ENCODE measurements around the gene GIPR. TPM values are rescaled to one million over a fixed set of nuclear protein-coding genes. Genes with fewer than 3 reads are reported as not detected.

The GIPR gene
- total RNA-seq, 1 experiment from 2014 or later = 0.61 TPM

- Histone ChIP-seq H3K4me1 (ENCODE audit: insufficient read depth, low read length) (no peaks in the 10 kb centered on the region), H4K20me1 (ENCODE audit: control insufficient read depth, insufficient read depth, insufficient read length) (no peaks in the 10 kb centered on the region), H3K56ac (ENCODE audit: insufficient read length, low read depth, low read length) (no peak overlapping the region), H3K4ac (ENCODE audit: low read depth, low read length) (no peak overlapping the region), H3K9me3 (ENCODE audit: control insufficient read depth, low read depth, low read length) (no peaks in the 10 kb centered on the region), H3K27ac (ENCODE audit: insufficient read length, low read depth, low read length) (no peak overlapping the region), H4K5ac (ENCODE audit: insufficient read length, low read depth, low read length) (no peak overlapping the region), H2AK5ac (ENCODE audit: insufficient read length, low read length) (no peak overlapping the region), H3K23me2 (ENCODE audit: insufficient read length, low read depth, low read length, poor library complexity, severe bottlenecking) (peaks cover 11% of the 10 kb centered on the region), H2BK15ac (ENCODE audit: low read depth, low read length) (no peak overlapping the region), H3K4me2 (ENCODE audit: insufficient read depth, insufficient read length, low read length) (peak overlapping the region; percentile 61), H4K91ac (ENCODE audit: insufficient read length, low read depth, low read length) (no peak overlapping the region), H3K79me2 (ENCODE audit: insufficient read depth, low read length) (no peaks in the 10 kb centered on the region), H2BK5ac (ENCODE audit: insufficient read length, low read length) (no peak overlapping the region), H2BK12ac (ENCODE audit: insufficient read length, low read depth, low read length) (no peak overlapping the region), H3K9ac (ENCODE audit: extremely low read depth, insufficient read length, low read length) (no peak overlapping the region), H3K79me1 (ENCODE audit: insufficient read depth, low read depth, low read length, poor library complexity, severe bottlenecking) (no peaks in the 10 kb centered on the region), H3K14ac (ENCODE audit: insufficient read depth, low read length) (no peak overlapping the region), H3K18ac (ENCODE audit: insufficient read length, low read depth, low read length) (no peak overlapping the region), H2BK20ac (ENCODE audit: low read depth, low read length, poor library complexity, severe bottlenecking) (no peak overlapping the region), H2AFZ (ENCODE audit: low read length) (no peak overlapping the region), H3K27me3 (ENCODE audit: insufficient read depth, low read length) (no peaks in the 10 kb centered on the region), H2BK120ac (ENCODE audit: low read depth, low read length, poor library complexity, severe bottlenecking) (no peak overlapping the region), H4K8ac (replicated peaks; ENCODE audit: insufficient read length, low read depth, low read length) (no peak overlapping the region), H3K23ac (ENCODE audit: insufficient read length, low read depth, low read length) (no peak overlapping the region), H3T11ph (ENCODE audit: low read length) (no peak overlapping the region)
- Mint-ChIP-seq H3K9me3 (no peaks in the 10 kb centered on the region), H3K4me1 (peaks cover 9 to 23% of the 10 kb centered on the region in 2 experiments), H3K36me3 (ENCODE audit: insufficient read depth in 1 of 3, low read depth in 3 of 3) (no peaks in the 10 kb centered on the region; a peak in 1 of 7 replicates), H3K4me3 (peak overlapping the region; percentile 67 to 87), H3K27me3 (ENCODE audit: low read depth) (peaks cover 58% of the 10 kb centered on the region), H3K27ac (peak overlapping the region in 1 of 3 experiments; percentile 68; a peak in 1 of 7 replicates)
- peak; percentile 100 for DNase-seq
- TF ChIP-seq CTCF (conservative IDR thresholded peaks at IDR 0.05) = no peak
- WGBS (ENCODE audit: extremely low coverage, insufficient read length, low lambda C conversion rate) = no CpG with 5 or more reads among the region's 49 CpGs
These were observed 9.6 kb downstream of the GIPR start for GRCh38 chr19:45677351-45678230.

Measured in H9 (cell line).